ENCODE results near the gene ANGPTL2.

ANGPTL2 gene

DNA sequence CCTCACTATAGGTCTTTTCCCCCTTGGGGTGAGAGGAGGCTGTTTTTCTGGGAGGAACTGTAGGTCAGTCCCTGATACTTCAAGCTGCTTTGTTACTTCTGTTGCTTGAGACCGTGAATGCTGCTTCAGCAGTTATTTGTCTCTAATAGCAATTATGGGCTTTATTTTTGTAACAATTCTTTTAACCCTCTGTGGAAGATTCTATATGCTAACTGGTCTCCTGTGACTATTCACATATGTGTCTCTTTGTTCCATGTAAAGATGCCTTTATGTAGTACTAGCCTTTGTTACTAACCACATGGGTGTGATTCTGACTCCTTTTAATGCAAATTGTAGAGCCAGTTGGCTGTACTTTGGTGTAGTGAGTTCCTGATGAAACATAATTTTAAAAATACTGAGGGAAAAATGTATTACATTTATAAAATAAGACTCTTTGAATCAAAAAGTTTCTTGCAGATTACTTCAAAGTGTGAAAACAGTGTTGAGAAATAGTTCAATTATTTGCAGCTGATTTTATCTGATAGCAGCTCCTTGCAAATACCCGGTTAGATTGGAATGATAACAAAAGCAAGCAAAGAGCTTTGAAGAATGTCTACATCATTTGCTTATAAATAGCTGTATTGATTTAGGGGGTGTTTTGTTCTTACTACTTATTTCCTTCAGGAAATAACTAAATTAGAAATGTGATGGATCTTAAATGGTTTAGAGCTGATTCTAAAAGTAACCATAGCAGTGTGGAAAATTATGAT is 46.6 kb downstream of the ANGPTL2 start:
- no CpG with 5 or more reads among the region's 2 CpGs for WGBS (ENCODE audit: insufficient coverage, insufficient read length)
- Histone ChIP-seq H3K4me1 (ENCODE audit: control insufficient read depth, insufficient read depth, low read length) (peaks cover 15% of the 10 kb centered on the region; the same call in 1 of the 2 replicates), H3K4me3 (ENCODE audit: low read length) (no peak overlapping the region), H3K27me3 (ENCODE audit: control insufficient read depth, insufficient read depth, low read length) (no peaks in the 10 kb centered on the region), H3K9me3 (ENCODE audit: control insufficient read depth, insufficient read depth, low read length) (no peaks in the 10 kb centered on the region), H3K27ac (ENCODE audit: low read length) (no peak overlapping the region), H3K36me3 (ENCODE audit: control insufficient read depth, insufficient read depth, low read length) (no peaks in the 10 kb centered on the region; the same call in 1 of the 2 replicates)
- no peak for DNase-seq (ENCODE audit: low read depth, low spot score)

DNA sequence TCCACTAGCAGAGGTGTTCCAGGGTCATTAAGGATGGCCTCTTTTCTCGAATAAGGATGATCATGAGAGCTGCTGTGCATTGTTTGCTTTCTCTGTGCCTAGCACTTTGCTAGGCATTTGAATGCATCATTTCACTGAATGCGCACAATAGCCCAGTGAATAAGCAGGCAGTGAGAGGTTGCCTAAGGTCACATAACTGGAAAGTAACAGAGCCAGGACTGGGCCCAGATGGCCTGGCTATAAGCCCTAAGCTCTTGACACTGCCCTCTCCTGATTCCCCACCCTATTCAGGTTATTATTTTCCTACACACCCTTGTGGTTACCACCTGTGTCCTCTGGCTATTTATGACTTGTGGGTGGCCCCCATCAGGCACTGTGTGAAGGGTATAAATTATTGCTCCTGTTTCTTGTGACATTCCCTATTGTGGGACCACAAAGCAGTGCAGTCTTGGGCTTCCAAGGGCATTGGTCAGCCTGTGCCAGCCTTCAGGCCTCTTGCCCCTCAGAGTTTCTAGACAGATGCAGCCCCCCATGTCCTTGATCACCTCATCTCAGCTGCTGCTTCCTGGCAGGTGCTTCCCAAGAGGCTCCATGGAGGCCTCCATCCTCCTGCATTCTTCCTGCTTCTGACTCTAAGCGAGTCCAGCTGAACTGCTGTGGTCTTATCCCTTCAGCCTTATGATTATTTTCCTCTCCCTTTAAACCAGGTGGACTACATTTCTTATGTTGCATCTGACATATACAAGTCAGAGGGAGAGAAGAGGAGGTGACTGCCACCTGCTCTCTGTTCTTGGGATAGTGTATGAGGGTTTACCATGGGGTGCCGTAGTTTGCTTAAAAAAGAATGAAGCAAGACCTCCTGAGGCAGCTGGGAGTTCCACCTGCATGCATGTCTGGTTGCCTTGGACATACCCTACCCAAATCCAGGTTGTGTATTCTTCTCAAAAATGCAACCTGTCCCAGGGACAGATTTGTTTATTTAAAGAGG is 47.6 kb downstream of the ANGPTL2 start:
- WGBS (ENCODE audit: insufficient coverage, insufficient read length), result no CpG with 5 or more reads among the region's 4 CpGs
- no peaks in the 10 kb centered on the region for H3K27me3 ChIP-seq (ENCODE audit: control insufficient read depth, insufficient read depth, low read length)
- no peak overlapping the region for H3K27ac ChIP-seq (ENCODE audit: low read length)
- no peak for DNase-seq (ENCODE audit: low read depth, low spot score)
- H3K9me3 ChIP-seq (ENCODE audit: control insufficient read depth, insufficient read depth, low read length), result no peaks in the 10 kb centered on the region
- no peaks in the 10 kb centered on the region; the same call in 1 of the 2 replicates for H3K36me3 ChIP-seq (ENCODE audit: control insufficient read depth, insufficient read depth, low read length)
- peaks cover 15% of the 10 kb centered on the region; the same call in 1 of the 2 replicates for H3K4me1 ChIP-seq (ENCODE audit: control insufficient read depth, insufficient read depth, low read length)
- no peak overlapping the region for H3K4me3 ChIP-seq (ENCODE audit: low read length)

DNA sequence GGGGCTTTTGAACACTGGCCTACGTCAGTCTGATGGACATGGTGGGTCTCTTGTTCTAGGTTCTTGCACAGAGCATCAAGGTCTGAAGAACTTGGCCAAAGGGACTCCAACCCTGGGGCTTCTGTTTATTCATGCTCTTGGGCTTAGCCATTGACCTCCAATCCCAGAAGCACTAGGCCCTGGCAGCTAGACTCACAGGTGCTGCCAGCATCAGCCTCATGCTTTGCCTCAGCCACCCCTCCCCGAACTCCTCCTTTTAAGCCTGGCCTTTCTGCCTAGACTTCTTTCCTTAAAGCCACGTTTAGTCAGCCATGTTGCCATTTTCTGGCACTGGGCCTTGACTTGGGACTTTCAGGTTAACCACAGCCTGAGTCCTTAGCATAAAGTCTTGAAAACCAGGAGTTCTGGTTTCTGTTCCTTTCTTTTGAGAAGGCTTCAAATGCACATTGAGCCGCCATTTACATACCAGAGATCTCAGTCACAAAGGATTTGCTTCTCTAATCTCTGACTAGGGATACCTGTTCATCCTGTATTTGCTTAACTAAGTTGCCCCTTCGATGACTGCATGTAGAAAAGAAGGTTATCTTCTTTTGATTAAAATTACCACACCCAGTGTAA is 54.7 kb downstream of the ANGPTL2 start:
- H3K36me3 ChIP-seq (ENCODE audit: control insufficient read depth, insufficient read depth, low read length), result no peaks in the 10 kb centered on the region
- no peak overlapping the region for H3K27ac ChIP-seq (ENCODE audit: low read length)
- H3K4me1 ChIP-seq (ENCODE audit: control insufficient read depth, insufficient read depth, low read length), result 0 out of 2 replicates have a peak, but pooled peaks cover 2% of the 10 kb centered on the region
- no CpG with 5 or more reads among the region's 5 CpGs for WGBS (ENCODE audit: insufficient coverage, insufficient read length)
- H3K9me3 ChIP-seq (ENCODE audit: control insufficient read depth, insufficient read depth, low read length), result no peaks in the 10 kb centered on the region
- H3K27me3 ChIP-seq (ENCODE audit: control insufficient read depth, insufficient read depth, low read length), result no peaks in the 10 kb centered on the region
- no peak overlapping the region for H3K4me3 ChIP-seq (ENCODE audit: low read length)
- DNase-seq (ENCODE audit: low read depth, low spot score), result no peak

DNA sequence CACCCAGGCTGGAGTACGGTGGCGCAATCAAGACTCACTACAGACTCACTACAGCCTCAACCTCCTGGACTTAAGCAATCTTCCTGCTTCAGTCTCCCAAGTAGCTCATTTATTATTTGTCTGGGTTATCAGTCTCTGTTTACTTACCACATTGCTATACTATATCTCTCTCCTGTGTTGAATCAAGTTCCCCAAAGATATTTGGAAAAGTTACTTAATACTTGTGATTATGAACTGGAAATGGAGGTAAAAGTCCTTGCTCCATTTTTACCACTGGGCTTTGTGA is 55.6 kb downstream of the ANGPTL2 start:
- Histone ChIP-seq H3K36me3 (ENCODE audit: control insufficient read depth, insufficient read depth, low read length) (no peaks in the 10 kb centered on the region), H3K4me3 (ENCODE audit: low read length) (no peak overlapping the region), H3K27ac (ENCODE audit: low read length) (no peak overlapping the region), H3K4me1 (ENCODE audit: control insufficient read depth, insufficient read depth, low read length) (0 out of 2 replicates have a peak, but pooled peaks cover 2% of the 10 kb centered on the region), H3K27me3 (ENCODE audit: control insufficient read depth, insufficient read depth, low read length) (no peaks in the 10 kb centered on the region), H3K9me3 (ENCODE audit: control insufficient read depth, insufficient read depth, low read length) (no peaks in the 10 kb centered on the region)
- whole genome bisulfite sequencing (ENCODE audit: insufficient coverage, insufficient read length), result no CpG with 5 or more reads among the region's 2 CpGs
- no peak for DNase-seq (ENCODE audit: low read depth, low spot score)

DNA sequence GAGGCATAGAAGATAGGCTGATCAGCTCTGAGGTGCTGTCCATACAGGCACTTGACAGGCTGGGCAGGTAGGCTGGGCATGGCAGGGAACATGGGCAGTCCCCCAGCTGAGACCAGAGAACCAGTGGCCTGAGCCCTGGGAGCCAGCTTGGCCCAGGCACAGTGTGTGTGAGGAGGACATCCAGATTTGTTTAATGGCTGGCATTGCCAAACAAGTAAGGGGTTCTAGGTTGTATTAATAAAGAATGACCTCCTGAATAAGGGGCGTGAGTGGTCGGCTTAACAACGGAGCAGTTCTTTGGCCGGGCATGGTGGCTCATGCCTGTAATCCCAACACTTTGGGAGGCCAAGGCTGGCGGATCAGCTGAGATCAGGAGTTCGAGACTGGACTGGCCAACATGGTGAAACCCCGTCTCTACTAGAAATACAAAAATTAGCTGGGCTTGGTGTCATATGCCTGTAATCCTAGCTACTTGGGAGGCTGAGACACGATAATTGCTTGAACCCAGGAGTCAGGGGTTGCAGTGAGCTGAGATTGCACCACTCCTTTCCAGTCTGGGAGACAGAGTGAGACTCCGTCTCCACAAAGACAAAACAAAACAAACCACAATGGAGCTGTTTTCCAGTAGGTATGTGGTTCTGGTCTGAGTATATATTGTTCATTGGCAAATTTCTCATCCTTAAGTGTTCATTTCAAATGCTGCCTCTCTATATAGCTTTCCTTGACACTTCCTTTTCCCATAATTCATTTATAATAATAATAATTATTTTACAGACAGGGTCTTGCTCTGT is 56.2 kb downstream of the ANGPTL2 start:
- Histone ChIP-seq H3K36me3 (ENCODE audit: control insufficient read depth, insufficient read depth, low read length) (no peaks in the 10 kb centered on the region), H3K9me3 (ENCODE audit: control insufficient read depth, insufficient read depth, low read length) (no peaks in the 10 kb centered on the region), H3K27ac (ENCODE audit: low read length) (no peak overlapping the region), H3K4me1 (ENCODE audit: control insufficient read depth, insufficient read depth, low read length) (0 out of 2 replicates have a peak, but pooled peaks cover 2% of the 10 kb centered on the region), H3K27me3 (ENCODE audit: control insufficient read depth, insufficient read depth, low read length) (no peaks in the 10 kb centered on the region), H3K4me3 (ENCODE audit: low read length) (no peak overlapping the region)
- WGBS (ENCODE audit: insufficient coverage, insufficient read length), result no CpG with 5 or more reads among the region's 9 CpGs
- no peak for DNase-seq (ENCODE audit: low read depth, low spot score)

DNA sequence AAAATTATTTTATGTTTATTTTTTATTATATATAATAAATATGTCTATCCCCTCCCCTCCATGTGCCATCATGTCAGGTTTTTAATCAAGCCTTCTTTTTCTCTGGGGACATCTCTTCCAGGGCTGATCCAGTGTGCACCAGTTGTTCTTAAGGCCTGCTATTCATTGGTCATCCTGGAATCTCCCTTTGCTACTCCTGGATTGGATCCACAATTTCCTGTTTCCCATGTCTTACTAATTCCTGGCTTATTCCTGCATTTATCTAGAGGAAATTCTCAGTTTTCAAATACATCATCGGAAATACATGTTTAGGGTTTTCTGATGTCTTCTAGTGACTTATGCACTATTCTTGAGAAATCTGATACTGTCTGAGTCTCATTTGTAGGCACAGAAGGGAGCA is 56.8 kb downstream of the ANGPTL2 start:
- H3K4me3 ChIP-seq (ENCODE audit: low read length), result no peak overlapping the region
- WGBS (ENCODE audit: insufficient coverage, insufficient read length), result no CpG with 5 or more reads among the region's 1 CpG
- H3K27ac ChIP-seq (ENCODE audit: low read length), result no peak overlapping the region
- H3K9me3 ChIP-seq (ENCODE audit: control insufficient read depth, insufficient read depth, low read length), result no peaks in the 10 kb centered on the region
- DNase-seq (ENCODE audit: low read depth, low spot score), result no peak
- 0 out of 2 replicates have a peak, but pooled peaks cover 2% of the 10 kb centered on the region for H3K4me1 ChIP-seq (ENCODE audit: control insufficient read depth, insufficient read depth, low read length)
- no peaks in the 10 kb centered on the region for H3K36me3 ChIP-seq (ENCODE audit: control insufficient read depth, insufficient read depth, low read length)
- no peaks in the 10 kb centered on the region for H3K27me3 ChIP-seq (ENCODE audit: control insufficient read depth, insufficient read depth, low read length)

DNA sequence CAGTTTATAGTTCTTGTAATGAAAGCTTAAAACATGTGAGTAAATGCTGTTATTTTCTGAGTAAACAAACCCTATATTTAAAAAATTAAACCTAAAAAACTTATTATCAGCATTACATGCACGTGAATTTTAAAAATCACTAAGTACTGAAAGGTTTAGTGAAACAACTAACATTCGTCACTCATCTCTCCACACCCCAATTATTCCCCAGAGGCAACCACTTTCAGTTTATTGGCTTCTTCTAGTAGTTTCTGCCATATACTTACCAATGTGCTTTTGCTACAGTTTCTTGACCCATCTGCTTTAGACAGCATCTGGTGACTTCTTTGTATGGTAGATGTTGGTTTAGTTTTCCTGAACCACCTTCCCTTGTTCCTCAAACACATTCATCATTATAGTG is 58.1 kb downstream of the ANGPTL2 start:
- Histone ChIP-seq H3K36me3 (ENCODE audit: control insufficient read depth, insufficient read depth, low read length) (no peaks in the 10 kb centered on the region), H3K4me3 (ENCODE audit: low read length) (no peak overlapping the region), H3K27me3 (ENCODE audit: control insufficient read depth, insufficient read depth, low read length) (no peaks in the 10 kb centered on the region), H3K9me3 (ENCODE audit: control insufficient read depth, insufficient read depth, low read length) (no peaks in the 10 kb centered on the region), H3K27ac (ENCODE audit: low read length) (no peak overlapping the region), H3K4me1 (ENCODE audit: control insufficient read depth, insufficient read depth, low read length) (0 out of 2 replicates have a peak, but pooled peaks cover 2% of the 10 kb centered on the region)
- WGBS (ENCODE audit: insufficient coverage, insufficient read length), result 100% methylated on average over 1 of the region's 2 CpGs
- DNase-seq (ENCODE audit: low read depth, low spot score), result no peak

DNA sequence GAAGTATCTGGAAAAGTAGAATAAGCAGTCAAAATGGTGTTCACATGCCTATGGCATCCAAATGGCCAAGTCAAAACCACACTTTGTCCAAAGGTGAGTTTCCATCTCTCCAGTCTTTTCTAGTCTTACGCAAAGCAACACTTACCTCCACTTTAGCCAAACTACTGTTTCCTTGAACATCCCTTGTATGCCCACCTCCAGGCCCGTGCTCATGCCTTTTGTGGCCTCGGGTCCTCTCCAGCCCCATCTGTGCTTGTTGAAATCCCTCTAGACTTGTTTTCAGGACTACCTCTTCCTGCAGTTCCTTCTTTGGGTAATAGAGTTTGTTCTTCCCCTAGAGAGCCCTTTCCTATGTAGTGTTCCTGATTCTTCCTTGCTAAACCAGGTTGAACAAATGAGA is 61.0 kb downstream of the ANGPTL2 start:
- no CpG with 5 or more reads among the region's 3 CpGs for WGBS (ENCODE audit: insufficient coverage, insufficient read length)
- Histone ChIP-seq H3K27ac (ENCODE audit: low read length) (no peak overlapping the region), H3K4me3 (ENCODE audit: low read length) (no peak overlapping the region), H3K27me3 (ENCODE audit: control insufficient read depth, insufficient read depth, low read length) (no peaks in the 10 kb centered on the region), H3K4me1 (ENCODE audit: control insufficient read depth, insufficient read depth, low read length) (no peaks in the 10 kb centered on the region; the same call in 1 of the 2 replicates), H3K9me3 (ENCODE audit: control insufficient read depth, insufficient read depth, low read length) (no peaks in the 10 kb centered on the region), H3K36me3 (ENCODE audit: control insufficient read depth, insufficient read depth, low read length) (no peaks in the 10 kb centered on the region)
- no peak for DNase-seq (ENCODE audit: low read depth, low spot score)

DNA sequence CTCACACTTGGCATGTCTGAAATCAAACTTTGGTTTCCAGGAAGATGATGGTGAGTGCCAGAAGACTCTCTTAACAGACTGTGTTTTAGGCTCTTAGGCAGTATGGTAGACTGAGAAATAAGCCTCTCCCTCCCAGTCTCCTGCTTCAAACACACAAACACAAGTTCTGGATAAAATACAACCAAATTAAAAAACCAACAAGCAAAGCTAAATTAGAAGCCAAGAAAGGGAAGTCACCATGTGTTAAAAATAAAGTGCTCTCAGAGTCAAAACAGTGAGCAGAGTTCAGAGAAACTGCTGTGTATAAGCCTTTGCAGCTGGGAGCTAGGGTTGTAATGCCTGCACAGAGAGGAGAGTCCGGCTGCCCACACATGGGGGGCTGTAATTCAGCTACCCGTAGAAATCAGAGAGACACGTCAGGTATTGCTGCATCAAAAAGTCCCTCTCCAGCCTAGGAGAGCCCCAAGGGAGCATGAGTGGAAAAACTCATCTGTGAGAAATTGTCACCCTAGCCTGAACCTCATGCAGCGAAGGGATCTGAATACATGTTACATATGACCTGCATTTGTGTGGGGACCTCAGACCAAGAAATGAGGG is 62.6 kb downstream of the ANGPTL2 start:
- Histone ChIP-seq H3K9me3 (ENCODE audit: control insufficient read depth, insufficient read depth, low read length) (no peaks in the 10 kb centered on the region), H3K27ac (ENCODE audit: low read length) (no peak overlapping the region), H3K27me3 (ENCODE audit: control insufficient read depth, insufficient read depth, low read length) (no peaks in the 10 kb centered on the region), H3K36me3 (ENCODE audit: control insufficient read depth, insufficient read depth, low read length) (no peaks in the 10 kb centered on the region), H3K4me1 (ENCODE audit: control insufficient read depth, insufficient read depth, low read length) (no peaks in the 10 kb centered on the region; the same call in 1 of the 2 replicates), H3K4me3 (ENCODE audit: low read length) (no peak overlapping the region)
- WGBS (ENCODE audit: insufficient coverage, insufficient read length), result no CpG with 5 or more reads among the region's 4 CpGs
- DNase-seq (ENCODE audit: low read depth, low spot score), result no peak
